C4-2B (cell line): ENCODE measurements around the gene CREB3L4.

Experiments
- H3K27ac ChIP-seq: fragments of 450-650 bp; 2 replicates; pipeline ENCODE4 v1.5.1; 2017
- CTCF ChIP-seq: fragments of 450-650 bp; conservative IDR thresholded peaks from 2 replicates; pipeline ENCODE4 v1.5.1; 2017; ENCODE audit warnings: mild to moderate bottlenecking
- ZFX ChIP-seq: fragments of 450-650 bp; IDR thresholded peaks from 2 replicates; pipeline ENCODE4 v1.6.1; 2017

CREB3L4 gene

GRCh38 chr1:153984123-153984894 lies 16.6 kb downstream of the CREB3L4 start:
- H3K27ac ChIP-seq: no peak overlapping the region
- no peak for TF ChIP-seq CTCF
- TF ChIP-seq ZFX: no peak

DNA sequence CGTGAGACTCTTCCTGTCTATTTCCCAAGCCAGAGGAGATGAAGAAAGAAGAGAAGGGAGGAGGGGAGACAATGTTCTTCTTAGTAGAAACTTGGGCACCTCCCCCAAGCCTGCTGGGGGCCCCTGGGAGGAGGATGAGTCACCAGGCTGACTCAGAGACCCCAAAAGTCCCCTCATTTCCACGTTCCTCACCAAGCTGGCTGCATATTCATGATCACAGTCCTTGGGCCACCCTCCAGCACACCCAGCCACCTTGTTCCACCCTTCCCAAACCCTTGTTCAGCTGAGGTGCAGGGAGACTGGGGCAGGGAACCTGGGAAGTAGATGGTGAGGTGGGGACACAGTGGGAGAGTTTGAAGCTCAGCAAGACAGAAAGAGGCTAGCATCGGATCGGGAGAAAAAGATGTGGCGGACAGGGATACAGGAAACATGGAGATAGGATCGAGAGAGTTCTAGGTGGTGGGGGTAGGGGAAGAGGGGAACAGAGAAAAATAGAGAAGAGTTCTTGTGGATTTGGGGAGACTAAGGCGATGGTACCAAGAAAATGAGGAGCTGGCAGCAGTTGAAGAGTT lies 17.7 kb downstream of the CREB3L4 start:
- no peak for TF ChIP-seq CTCF
- TF ChIP-seq ZFX: no peak
- H3K27ac ChIP-seq: peak overlapping the region; percentile 77

GRCh38 chr1:153985941-153986761 lies 18.4 kb downstream of the CREB3L4 start, which contains the start of gene RAB13:
RAB13 (minus strand) TSS chr1:153986339; CDS start chr1:153986236, 103 bp downstream.
- H3K27ac ChIP-seq: peak within 1 kb of the TSS; percentile 77
- no peak for TF ChIP-seq CTCF
- TF ChIP-seq ZFX: no peak

DNA sequence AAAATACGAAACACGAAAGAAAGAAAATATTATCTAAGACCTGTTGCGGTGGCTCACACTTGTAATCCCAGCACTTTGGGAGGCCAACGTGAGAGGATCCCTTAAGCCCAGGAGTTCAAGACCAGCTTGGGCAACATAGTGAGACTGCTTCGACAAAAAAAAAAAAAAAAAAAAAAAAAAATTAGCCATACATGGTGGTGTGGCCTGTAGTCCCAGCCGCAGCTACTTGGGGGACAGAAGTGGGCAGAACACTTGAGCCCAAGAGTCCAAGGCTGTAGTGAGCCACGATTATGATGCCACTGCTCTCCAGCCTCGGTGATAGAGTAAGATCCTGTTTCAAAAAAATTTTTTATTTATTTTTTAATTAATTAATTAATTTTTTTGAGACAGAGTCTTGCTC lies 19.9 kb downstream of the CREB3L4 start:
- peak overlapping the region; percentile 77; the same call in 1 of the 2 replicates for H3K27ac ChIP-seq
- TF ChIP-seq CTCF (no peak), ZFX (no peak)

DNA sequence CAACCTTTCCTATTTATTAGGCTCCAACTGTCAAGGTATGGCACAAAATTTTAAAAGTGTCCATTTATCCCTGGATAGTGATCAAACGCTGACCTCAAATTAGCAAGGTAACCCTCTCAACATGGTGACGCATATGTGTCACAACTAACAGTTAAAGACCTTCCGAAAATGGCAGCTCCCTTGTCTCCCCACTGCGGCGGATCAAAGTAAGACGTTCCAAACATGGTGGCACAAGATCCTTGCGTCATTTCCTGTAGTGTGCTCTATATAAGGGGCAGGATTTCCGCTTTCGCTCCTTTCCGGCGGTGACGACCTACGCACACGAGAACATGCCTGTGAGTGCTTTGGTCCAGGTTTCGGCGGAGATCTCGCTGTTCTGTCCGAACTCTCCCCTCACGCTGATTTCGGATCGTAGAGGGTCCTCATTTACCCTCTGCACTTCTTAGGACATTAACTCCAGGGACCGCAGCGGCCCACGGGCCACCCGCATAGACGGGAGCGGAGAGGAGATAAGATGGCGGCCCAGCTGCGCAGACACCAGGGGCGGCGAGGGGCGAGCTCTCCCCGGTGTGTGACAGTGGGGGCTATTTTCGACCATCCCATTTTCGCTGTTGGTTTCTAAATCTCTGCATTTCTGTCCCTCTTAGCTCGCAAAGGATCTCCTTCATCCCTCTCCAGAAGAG lies 22.9 kb downstream of the CREB3L4 start, which contains the start of gene RPS27:
TSS of gene RPS27 (plus strand) at position 295 of the 683 bp plus-strand sequence. CDS start at position 330, 35 bp downstream.
- TF ChIP-seq ZFX (no peak), CTCF (no peak)
- peak within 1 kb of the TSS; percentile 94 for H3K27ac ChIP-seq

GRCh38 chr1:153991151-153991630 lies 23.5 kb downstream of the CREB3L4 start:
- TF ChIP-seq ZFX (no peak), CTCF (no peak)
- H3K27ac ChIP-seq: peak overlapping the region; percentile 94
